GM21528 (cell line): ENCODE results near the gene YARS1.

Experiments used
- ATAC-seq: cut with Tn5 transposase; IDR thresholded peaks from one replicate; pipeline ENCODE4 v1.9.1; 2021; ENCODE audit warnings: mild to moderate bottlenecking, moderate library complexity; ENCODE audit not compliant: unreplicated experiment, low FRiP score

The YARS1 gene

GRCh38 chr1:32817159-32817814, at the start of gene YARS1, which contains the start of gene S100PBP:
TSS of gene YARS1 (minus strand) at chr1:32817358. CDS start at chr1:32817244, 114 bp downstream.
TSS of gene S100PBP (plus strand) at chr1:32817653. CDS start at chr1:32826100, 8,447 bp downstream.
- ATAC-seq: peak; percentile 83

- ATAC-seq: no peak
Observed at GRCh38 chr1:32865639-32866405, 48.7 kb upstream of the YARS1 start.

- ATAC-seq: no peak
Observed at GRCh38 chr1:32864375-32865019, 47.3 kb upstream of the YARS1 start.

- ATAC-seq: no peak
Observed at GRCh38 chr1:32863881-32864245, 46.7 kb upstream of the YARS1 start.

- ATAC-seq: no peak
Observed at GRCh38 chr1:32863218-32863880, 46.2 kb upstream of the YARS1 start.

- ATAC-seq: no peak
Observed at GRCh38 chr1:32861904-32862695, 44.9 kb upstream of the YARS1 start.

- ATAC-seq: no peak
Observed at GRCh38 chr1:32860566-32860965, 43.4 kb upstream of the YARS1 start.

- ATAC-seq: no peak
Observed at GRCh38 chr1:32859915-32860314, 42.8 kb upstream of the YARS1 start.

- ATAC-seq: no peak
Observed at GRCh38 chr1:32858791-32859190, 41.6 kb upstream of the YARS1 start.

- no peak for ATAC-seq
Observed at GRCh38 chr1:32858136-32858535, 41.0 kb upstream of the YARS1 start.

- no peak for ATAC-seq
Observed at GRCh38 chr1:32855861-32856617, 38.9 kb upstream of the YARS1 start.

- no peak for ATAC-seq
Observed at GRCh38 chr1:32848354-32849063, 31.4 kb upstream of the YARS1 start.

GRCh38 chr1:32831878-32832277, 14.7 kb upstream of the YARS1 start:
- ATAC-seq: no peak

GRCh38 chr1:32830092-32830852, 13.1 kb upstream of the YARS1 start:
- no peak for ATAC-seq

GRCh38 chr1:32828341-32828740, 11.2 kb upstream of the YARS1 start:
- ATAC-seq: no peak

- no peak for ATAC-seq
Observed at GRCh38 chr1:32825181-32825580, 8.0 kb upstream of the YARS1 start.

GRCh38 chr1:32818804-32819541, 1.8 kb upstream of the YARS1 start:
- no peak for ATAC-seq
